Left cardiac atrium (tissue), 4 donors: ENCODE measurements around the gene OSBPL9. TPM values are rescaled to one million over a fixed set of nuclear protein-coding genes. Genes with fewer than 3 reads are reported as not detected.

Experiments used
- ATAC-seq, 2 donors: fragments of 200-7000 bp; cut with Tn5 transposase; one replicate each; pipeline ENCODE4 v1.9.1; 2020; ENCODE audit warnings: mild to moderate bottlenecking in 2 of 2, moderate library complexity in 2 of 2
- DNase-seq: peaks from one replicate; pipeline ENCODE4 v3.0.0-alpha.2; 2020
- intact Hi-C, 2 donors: fragments of 100-400 bp; cut with DNase I; formaldehyde crosslinking; loops; one replicate each; pipeline versions ENCODE4 v1.14.1 to v1.15.1; 2022 to 2023
- long read RNA-seq: library from polyadenylated mRNA; unstranded; transcript quantifications from one replicate; pipeline ENCODE4 v2.0.0, GENCODE V29; 2021
- total RNA-seq, 2 donors: library from RNA; stranded (reverse); fragmentation: NEBNext Ultra II Directional; extraction: Animal tissue kit (Norgen Biotek cat#: 25700); gene quantifications; one replicate each; pipeline ENCODE4 v1.2.1, GENCODE V29; 2021
- donor health status: DM: no; HTN: yes; CAD: no.
- donor health status: DM: no; HTN: yes; CAD: no; lungs with severe emphysema.
- donor health status: DM: yes; HTN: yes; CAD: no.
- donor health status: Dilated cardiomyopathy.

Gene OSBPL9, protein sequence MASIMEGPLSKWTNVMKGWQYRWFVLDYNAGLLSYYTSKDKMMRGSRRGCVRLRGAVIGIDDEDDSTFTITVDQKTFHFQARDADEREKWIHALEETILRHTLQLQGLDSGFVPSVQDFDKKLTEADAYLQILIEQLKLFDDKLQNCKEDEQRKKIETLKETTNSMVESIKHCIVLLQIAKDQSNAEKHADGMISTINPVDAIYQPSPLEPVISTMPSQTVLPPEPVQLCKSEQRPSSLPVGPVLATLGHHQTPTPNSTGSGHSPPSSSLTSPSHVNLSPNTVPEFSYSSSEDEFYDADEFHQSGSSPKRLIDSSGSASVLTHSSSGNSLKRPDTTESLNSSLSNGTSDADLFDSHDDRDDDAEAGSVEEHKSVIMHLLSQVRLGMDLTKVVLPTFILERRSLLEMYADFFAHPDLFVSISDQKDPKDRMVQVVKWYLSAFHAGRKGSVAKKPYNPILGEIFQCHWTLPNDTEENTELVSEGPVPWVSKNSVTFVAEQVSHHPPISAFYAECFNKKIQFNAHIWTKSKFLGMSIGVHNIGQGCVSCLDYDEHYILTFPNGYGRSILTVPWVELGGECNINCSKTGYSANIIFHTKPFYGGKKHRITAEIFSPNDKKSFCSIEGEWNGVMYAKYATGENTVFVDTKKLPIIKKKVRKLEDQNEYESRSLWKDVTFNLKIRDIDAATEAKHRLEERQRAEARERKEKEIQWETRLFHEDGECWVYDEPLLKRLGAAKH
- 10 to 100 TPM; 39.3 to 45.1 TPM for total RNA-seq
- long read RNA-seq, transcript OSBPL9-203 (24 exons, 2,893 nt): major isoform, 10 of 56 reads
- long read RNA-seq, transcript OSBPL9-215 (23 exons, 2,831 nt): minor isoform, 9 of 56 reads
- long read RNA-seq, transcript OSBPL9-201 (20 exons, 2,721 nt): minor isoform, 5 of 56 reads
- long read RNA-seq, transcript OSBPL9-205 (24 exons, 2,940 nt): minor isoform, 6 of 56 reads
- long read RNA-seq, partial matches to known transcripts: 12 of 56 reads
- long read RNA-seq, other reads (novel, unspliced or antisense): 8 of 56 reads

DNA sequence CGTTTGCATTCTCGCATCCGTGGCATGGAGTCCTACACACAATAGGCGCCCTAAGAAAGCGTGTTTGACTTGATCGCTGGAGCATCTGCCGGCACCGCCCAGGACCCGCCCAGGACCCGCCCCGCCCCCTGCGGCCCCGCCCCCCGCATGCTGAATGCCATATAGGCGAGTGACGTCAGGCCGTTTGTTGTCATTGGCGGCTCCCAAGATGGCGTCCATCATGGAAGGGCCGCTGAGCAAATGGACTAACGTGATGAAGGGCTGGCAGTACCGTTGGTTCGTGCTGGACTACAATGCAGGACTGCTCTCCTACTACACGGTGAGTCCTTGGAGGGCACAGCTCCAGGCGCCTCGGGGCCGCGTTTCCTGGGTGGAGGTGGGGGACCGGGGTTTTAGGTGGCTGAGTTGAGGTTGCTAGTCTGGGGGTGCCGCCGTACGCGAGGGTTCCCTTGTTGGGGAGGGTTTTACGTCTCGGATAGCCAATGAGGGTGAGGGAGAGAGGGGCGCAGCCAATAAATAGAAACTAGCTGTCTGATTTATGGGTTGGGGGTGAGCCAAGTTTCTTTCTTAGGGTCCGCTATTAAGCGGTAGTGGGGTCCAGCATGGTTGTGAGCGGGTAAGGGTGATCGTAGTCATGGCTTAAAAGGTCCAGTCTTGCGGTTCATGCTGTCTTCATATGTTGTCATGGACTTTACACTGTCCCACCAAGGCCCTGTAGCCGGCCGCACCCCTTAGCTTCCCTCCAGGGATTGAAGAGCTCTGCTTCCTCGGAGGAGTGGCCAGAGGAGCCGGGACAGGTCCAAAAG is at the start of gene OSBPL9:
TSS of gene OSBPL9 (plus strand) at position 190 of the 806 bp plus-strand sequence. CDS start at position 209, 19 bp downstream.
- DNase-seq (peak; percentile 93), ATAC-seq (peak; percentile 96 to 97)
- intact Hi-C loops: loop anchor here in 1 of 2 donors (5.0 kb wide), 1 partner anchor 50 kb away; no protein-coding TSS in a partner anchor

GRCh38 chr1:51567653-51568052 is 49.2 kb upstream of the OSBPL9 start:
- no peak for ATAC-seq
- intact Hi-C loops: loop anchor here in 1 of 2 donors (5.0 to 10.0 kb wide), 2 partner anchors 50 to 197 kb away; partner anchors contain the start of gene OSBPL9
- no peak for DNase-seq

DNA sequence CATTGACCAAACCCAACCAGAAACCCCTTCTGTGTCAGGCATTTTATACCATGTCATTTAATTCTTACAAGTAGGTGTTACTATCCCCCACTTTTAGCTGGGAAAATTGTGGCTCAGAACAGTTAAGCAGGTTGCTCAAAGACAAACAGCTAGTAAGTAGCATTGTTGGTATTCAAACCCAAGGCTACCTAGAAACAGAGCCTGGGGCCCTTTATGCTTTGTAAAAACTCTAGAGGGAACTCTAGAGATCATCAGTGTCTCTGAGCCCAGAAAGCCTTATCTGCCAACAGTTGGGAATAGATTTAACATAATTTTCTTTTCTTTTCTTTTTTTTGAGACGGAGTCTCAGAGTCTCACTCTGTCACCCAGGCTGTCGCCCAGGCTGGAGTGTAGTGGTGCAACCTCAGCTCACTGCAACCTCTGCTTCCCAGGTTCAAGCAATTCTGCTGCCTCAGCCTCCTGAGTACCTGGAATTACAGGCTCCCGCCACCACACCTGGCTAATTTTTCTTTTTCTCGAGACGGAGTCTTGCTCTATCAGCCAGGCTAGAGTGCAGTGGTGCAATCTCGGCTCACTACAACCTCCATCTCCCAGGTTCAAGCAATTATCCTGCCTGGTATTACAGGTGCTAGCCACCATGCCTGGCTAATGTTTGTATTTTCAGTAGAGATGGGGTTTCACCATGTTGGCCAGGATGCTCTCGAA is 48.5 kb upstream of the OSBPL9 start:
- intact Hi-C loops: loop anchor here in 1 of 2 donors (5.0 to 10.0 kb wide), 2 partner anchors 49 to 196 kb away; partner anchors contain the start of gene OSBPL9
- ATAC-seq (no peak), DNase-seq (no peak)

DNA sequence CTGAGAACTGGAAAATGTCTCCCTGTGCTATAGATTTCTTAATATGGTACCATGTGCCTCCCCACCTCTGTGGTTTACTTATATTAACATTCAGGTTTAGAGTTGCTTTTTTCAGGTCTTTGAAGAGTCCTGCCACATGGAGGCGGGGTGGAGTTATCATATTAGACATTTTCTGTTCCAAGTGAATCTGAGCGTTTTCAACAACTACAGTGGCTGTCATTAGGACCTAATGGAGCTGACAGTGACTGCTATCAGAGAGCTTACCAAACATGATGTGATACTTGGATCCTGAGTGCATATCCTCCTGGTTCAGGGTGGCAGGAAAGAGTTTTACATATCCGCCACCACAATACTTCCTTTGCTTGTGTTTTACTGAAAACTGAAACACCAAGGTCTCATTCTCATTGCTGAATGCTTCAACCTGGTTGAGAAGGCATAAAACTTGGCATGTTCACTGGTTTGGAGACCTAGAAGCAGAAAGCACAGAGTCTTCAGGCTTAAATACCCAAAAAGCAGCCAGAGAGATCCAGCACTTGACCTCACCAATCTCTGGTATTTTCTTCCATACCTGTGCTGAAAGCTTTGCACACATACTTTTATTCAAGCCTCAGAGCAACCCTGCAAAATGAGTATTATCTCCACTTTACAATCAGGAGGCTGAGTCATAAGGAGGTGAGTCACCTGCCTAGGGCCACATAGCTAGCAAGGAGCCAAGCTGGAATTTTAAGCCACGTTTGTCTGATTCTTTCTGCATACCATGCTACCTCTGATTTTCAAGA is 47.4 kb upstream of the OSBPL9 start:
- intact Hi-C loops: loop anchor here in 1 of 2 donors (5.0 to 10.0 kb wide), 2 partner anchors 48 to 195 kb away; partner anchors contain the start of gene OSBPL9
- ATAC-seq (peak; percentile 48 to 65), DNase-seq (no peak)

GRCh38 chr1:51570063-51570710 is 46.7 kb upstream of the OSBPL9 start:
- DNase-seq (no peak), ATAC-seq (no peak)
- intact Hi-C loops: no loop called here

GRCh38 chr1:51572365-51572764 is 44.5 kb upstream of the OSBPL9 start:
- ATAC-seq: peak; percentile 56 to 58
- intact Hi-C loops: no loop called here
- DNase-seq: no peak

DNA sequence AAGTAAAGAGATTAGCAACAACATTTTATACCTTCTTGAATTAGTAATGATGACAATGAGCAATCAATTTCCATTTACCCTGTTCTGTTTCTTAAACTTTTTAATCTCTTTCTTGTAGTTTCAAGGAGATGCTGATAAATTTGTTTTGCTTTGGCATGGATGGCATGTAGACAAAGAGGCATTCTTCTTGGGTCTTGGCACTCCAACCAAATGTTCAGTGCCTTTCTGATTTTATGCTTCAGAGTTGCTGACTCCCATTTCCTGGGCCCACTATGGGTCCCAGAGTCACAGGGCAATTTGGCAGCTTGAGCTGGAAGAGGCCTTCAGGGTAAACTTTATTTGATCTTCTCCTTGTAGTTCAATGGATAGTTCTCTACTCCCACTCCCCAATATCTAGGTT is 42.1 kb upstream of the OSBPL9 start:
- DNase-seq (no peak), ATAC-seq (no peak)
- intact Hi-C loops: no loop called here

DNA sequence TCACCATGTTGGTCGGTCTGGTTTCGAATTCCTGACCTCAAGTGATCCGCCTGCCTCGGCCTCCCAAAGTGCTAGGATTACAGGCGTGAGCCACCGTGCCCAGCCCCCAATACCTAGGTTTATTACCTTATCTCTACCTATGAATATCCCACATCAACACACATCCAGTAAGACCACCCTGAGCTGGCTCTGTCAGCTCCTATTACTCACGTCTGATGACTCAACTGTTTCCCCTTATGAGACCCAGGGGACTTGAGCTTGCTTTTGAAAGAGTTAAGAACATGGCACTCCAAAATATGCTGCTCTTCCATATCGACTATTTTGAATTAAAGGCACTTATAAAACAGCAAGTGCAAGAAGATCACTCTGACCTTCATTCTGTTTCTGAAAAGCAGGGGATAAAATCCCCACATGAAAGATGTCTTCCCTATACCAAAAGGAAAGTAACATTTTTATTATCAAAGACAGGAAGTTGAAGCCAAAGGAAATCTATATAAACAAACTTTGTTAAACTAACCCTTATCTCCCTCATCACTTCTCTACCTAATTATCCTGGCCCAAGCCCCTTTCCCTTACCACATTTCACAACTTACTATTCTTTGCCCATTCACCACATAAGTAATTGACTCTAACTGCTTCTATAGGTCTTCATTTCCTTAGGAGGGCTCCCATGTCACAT is 41.3 kb upstream of the OSBPL9 start:
- intact Hi-C loops: no loop called here
- peak in 1 of 2 donors; percentile 15 for ATAC-seq
- no peak for DNase-seq

DNA sequence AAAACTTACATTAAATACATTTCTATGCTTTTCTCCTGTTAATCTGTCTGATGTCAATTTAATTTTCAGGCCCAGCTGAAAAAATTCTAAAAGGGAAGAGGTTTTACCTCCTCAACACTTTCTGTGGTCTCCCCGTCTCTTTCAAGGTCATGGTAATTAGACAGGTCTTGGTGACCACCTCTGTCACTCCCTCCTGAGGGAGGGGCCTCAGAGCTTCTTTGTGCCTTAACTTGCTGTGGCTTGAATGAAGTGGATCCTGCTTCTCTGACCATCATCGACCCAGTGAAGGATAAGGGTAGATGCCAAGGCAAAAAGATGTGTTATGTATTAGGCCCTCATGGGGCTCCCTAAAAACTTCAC is 40.8 kb upstream of the OSBPL9 start:
- ATAC-seq (no peak), DNase-seq (no peak)
- intact Hi-C loops: no loop called here

- ATAC-seq (no peak), DNase-seq (no peak)
- intact Hi-C loops: no loop called here
Measured at GRCh38 chr1:51576923-51577322, 40.0 kb upstream of the OSBPL9 start.

DNA sequence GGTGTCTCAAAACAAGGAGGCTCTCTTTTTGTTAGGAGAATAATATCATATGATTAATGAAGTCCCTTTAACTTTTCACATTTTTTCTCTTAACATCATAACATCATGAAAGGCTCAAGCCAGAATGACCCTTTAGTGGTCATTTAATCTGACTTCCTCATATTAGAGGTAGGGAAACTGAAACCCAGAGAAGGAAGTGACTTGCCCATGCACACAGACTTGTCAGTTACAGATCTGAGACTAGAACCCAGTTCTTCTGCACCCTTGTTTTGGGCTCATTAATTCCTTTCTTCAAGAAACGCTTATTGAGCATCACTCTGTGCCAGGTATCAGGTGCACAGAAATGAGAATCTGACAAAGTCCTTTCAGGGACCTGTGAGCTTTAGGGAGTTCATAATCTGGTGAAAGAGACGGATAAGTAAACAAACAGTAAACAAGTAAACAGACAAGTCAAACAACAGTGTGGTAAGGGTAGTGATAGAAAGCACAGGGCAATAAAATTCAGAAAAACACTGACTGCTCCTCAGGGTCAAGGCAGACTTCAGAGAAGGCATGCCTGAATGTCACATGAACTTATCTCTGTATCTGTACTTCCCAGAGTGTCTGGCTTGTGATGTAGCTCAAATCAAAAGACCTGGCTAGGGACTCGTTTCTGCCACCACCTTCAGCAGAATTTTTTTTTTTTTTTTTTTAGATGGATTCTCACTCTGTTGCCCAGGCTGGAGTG is 38.3 kb upstream of the OSBPL9 start:
- ATAC-seq: peak in 1 of 2 donors; percentile 38
- no peak for DNase-seq
- intact Hi-C loops: no loop called here

- DNase-seq (no peak), ATAC-seq (no peak)
- intact Hi-C loops: no loop called here
Measured at GRCh38 chr1:51581238-51581637, 35.7 kb upstream of the OSBPL9 start.

GRCh38 chr1:51583532-51583931 is 33.4 kb upstream of the OSBPL9 start:
- ATAC-seq (peak; percentile 98 to 99), DNase-seq (peak; percentile 87)
- intact Hi-C loops: no loop called here

- DNase-seq (no peak), ATAC-seq (peak in 1 of 2 donors; percentile 22)
- intact Hi-C loops: no loop called here
Measured at GRCh38 chr1:51584021-51584420, 32.9 kb upstream of the OSBPL9 start.

GRCh38 chr1:51592711-51593110 is 24.2 kb upstream of the OSBPL9 start:
- intact Hi-C loops: no loop called here
- no peak for ATAC-seq
- DNase-seq: no peak

DNA sequence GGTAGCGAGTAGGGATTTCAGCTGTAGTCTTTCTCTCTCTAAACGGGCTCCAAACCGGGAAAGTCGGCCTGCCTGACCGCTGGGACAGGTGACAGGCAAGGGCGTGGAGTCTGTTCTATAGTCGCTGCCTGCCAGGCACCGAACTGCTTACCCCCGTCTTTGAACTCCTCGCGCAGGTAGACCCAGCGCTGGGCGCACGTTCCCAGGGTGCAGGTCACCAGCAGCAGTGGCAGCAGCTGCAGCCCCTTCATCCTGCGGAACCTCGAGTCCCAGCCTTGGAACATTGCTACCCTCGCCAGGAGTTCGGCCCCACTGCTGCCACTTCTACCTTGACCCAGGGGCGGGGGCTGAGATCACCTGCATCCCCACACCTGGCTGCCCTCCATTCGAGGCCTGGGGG is 22.2 kb upstream of the OSBPL9 start:
- DNase-seq (no peak), ATAC-seq (no peak)
- intact Hi-C loops: no loop called here
